ENCODE results near the gene OR4L1. TPM values are rescaled to one million over a fixed set of nuclear protein-coding genes. Genes with fewer than 3 reads are reported as not detected.

Gene OR4L1
- total RNA-seq = not detected

DNA sequence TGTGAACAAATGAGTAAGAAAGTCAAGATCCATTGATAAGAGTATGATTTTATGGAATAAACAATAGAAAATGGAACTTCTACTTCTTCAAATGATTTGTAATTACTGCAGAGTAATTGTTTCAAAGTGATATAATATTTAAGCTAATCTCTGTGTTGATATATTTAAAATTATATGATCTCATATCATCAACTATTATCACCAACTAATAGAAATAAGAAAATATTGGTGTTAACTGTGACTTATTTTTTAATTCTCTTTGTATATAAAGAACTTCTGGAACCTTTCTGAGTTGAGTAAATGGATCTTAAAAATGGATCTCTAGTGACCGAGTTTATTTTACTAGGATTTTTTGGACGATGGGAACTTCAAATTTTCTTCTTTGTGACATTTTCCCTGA lies at the start of gene OR4L1:
TSS of gene OR4L1 (plus strand) at position 301 of the 400 bp plus-strand sequence. CDS start at position 301, 0 bp downstream.
- DNase-seq = no peak
- H3K36me3 Mint-ChIP-seq (ENCODE audit: low read depth) = no peaks in the 10 kb centered on the region
- H3K27me3 Mint-ChIP-seq = peaks cover 3% of the 10 kb centered on the region
- TF ChIP-seq CTCF (IDR thresholded peaks at IDR 0.05) = no peak
- H3K9me3 Mint-ChIP-seq = no peaks in the 10 kb centered on the region
- H3K27ac Mint-ChIP-seq = no peak within 1 kb of the TSS
- intact Hi-C loops (cut with micrococcal nuclease) = no loop called here
- ATAC-seq = no peak
- no peak within 1 kb of the TSS for H3K4me3 Mint-ChIP-seq
- H3K4me1 Mint-ChIP-seq (ENCODE audit: low read depth) = no peaks in the 10 kb centered on the region
- ChIA-PET CTCF (no interaction called here), POLR2A (no interaction called here)

DNA sequence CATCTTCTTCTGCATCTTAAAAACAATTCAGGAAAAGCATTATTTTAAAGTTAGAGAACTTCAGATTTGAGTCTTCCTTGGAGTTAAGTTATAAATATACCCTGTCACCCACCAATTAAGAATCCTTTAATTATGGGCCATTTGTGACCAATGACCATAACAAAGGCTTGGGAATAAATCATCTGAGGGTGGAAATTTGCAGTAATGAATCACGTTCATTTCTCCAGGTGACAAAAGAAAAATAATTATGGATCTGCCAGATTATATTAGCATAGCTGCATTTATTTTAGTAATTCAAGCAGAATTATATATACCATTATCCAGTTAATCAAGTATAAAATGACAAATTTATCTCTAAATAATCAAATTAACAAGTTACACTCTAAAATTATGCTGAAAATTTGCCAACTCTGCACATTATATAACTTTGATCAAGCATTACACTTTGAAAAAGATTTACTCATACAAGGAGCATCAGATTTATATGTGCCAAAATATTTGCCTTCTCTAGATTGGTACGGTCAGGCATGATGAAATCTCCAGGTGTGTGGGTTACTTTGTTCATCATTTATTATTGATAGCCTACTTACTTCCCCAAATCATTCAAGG lies 40.5 kb upstream of the OR4L1 start, which contains the start of gene OR4K14:
TSS of gene OR4K14 (minus strand) at position 51 of the 609 bp plus-strand sequence. CDS start 4,114 bp downstream, outside the sequence.
- Mint-ChIP-seq H3K9me3 (no peaks in the 10 kb centered on the region), H3K4me3 (no peak within 1 kb of the TSS), H3K36me3 (ENCODE audit: low read depth) (no peaks in the 10 kb centered on the region), H3K27me3 (no peaks in the 10 kb centered on the region), H3K4me1 (ENCODE audit: low read depth) (no peaks in the 10 kb centered on the region), H3K27ac (no peak within 1 kb of the TSS)
- ATAC-seq (no peak), DNase-seq (no peak)
- no peak for TF ChIP-seq CTCF (IDR thresholded peaks at IDR 0.05)
- POLR2A ChIA-PET = no interaction called here
- CTCF ChIA-PET = no interaction called here
- intact Hi-C loops (cut with micrococcal nuclease) = no loop called here

- intact Hi-C loops (cut with micrococcal nuclease) = no loop called here
- Mint-ChIP-seq H3K4me3 (no peak overlapping the region), H3K9me3 (no peaks in the 10 kb centered on the region), H3K27ac (no peak overlapping the region), H3K4me1 (ENCODE audit: low read depth) (no peaks in the 10 kb centered on the region), H3K27me3 (no peaks in the 10 kb centered on the region), H3K36me3 (ENCODE audit: low read depth) (no peaks in the 10 kb centered on the region)
- no peak for TF ChIP-seq CTCF (IDR thresholded peaks at IDR 0.05)
- POLR2A ChIA-PET = no interaction called here
- CTCF ChIA-PET = interaction anchor here (1.6 kb wide), 1 partner anchor 22 kb away, joined by 3 read pairs; no protein-coding TSS in a partner anchor
- DNase-seq (no peak), ATAC-seq (no peak)
Observed at GRCh38 chr14:20031058-20031457, 28.8 kb upstream of the OR4L1 start.

GRCh38 chr14:20035449-20035848 lies 24.4 kb upstream of the OR4L1 start:
- H3K4me1 Mint-ChIP-seq (ENCODE audit: low read depth) = no peaks in the 10 kb centered on the region
- ChIA-PET CTCF (no interaction called here), POLR2A (no interaction called here)
- no peak overlapping the region for H3K4me3 Mint-ChIP-seq
- no peak overlapping the region for H3K27ac Mint-ChIP-seq
- peaks cover 4% of the 10 kb centered on the region for H3K9me3 Mint-ChIP-seq
- intact Hi-C loops (cut with micrococcal nuclease) = no loop called here
- H3K27me3 Mint-ChIP-seq = peaks cover 1% of the 10 kb centered on the region
- ATAC-seq (no peak), DNase-seq (no peak)
- no peak for TF ChIP-seq CTCF (IDR thresholded peaks at IDR 0.05)
- no peaks in the 10 kb centered on the region for H3K36me3 Mint-ChIP-seq (ENCODE audit: low read depth)

GRCh38 chr14:20035938-20036337 lies 23.9 kb upstream of the OR4L1 start, which contains the start of gene OR4K13:
Gene OR4K13 (minus strand): TSS chr14:20036038. CDS start chr14:20034758, 1,280 bp downstream.
- Mint-ChIP-seq H3K4me3 (no peak within 1 kb of the TSS), H3K27ac (no peak within 1 kb of the TSS), H3K9me3 (peaks cover 4% of the 10 kb centered on the region), H3K27me3 (peaks cover 1% of the 10 kb centered on the region), H3K4me1 (ENCODE audit: low read depth) (no peaks in the 10 kb centered on the region), H3K36me3 (ENCODE audit: low read depth) (no peaks in the 10 kb centered on the region)
- CTCF ChIA-PET = no interaction called here
- ATAC-seq = no peak
- intact Hi-C loops (cut with micrococcal nuclease) = no loop called here
- DNase-seq = no peak
- POLR2A ChIA-PET = no interaction called here
- no peak for TF ChIP-seq CTCF (IDR thresholded peaks at IDR 0.05)

Data from activated CD8-positive, alpha-beta T cell treated with anti-CD3 and anti-CD28 coated beads for 36 hours (primary cell).